Activated T-helper 2 cell treated with anti-CD3 and anti-CD28 coated beads, Interferon-gamma antibody, Interleukin-2, Interleukin-4, amounts not matched to agents 10 μg/mL and 5 μg/mL and 100 μg/mL, durations not matched to agents 14 hours and 24 hours and 36 hours (primary cell): ENCODE results near the gene RBM19. TPM values are rescaled to one million over a fixed set of nuclear protein-coding genes. Genes with fewer than 3 reads are reported as not detected.
"Not testable (repeated sequence)": the region's sequence is repeated elsewhere in the genome, so short reads cannot be mapped to it uniquely, and the experiment has no call there.

Experiments used
- DNase-seq: peaks from one replicate; pipeline ENCODE4 v3.0.0; 2021; ENCODE audit warnings: low spot score
- H3K27ac Mint-ChIP-seq: one replicate; pipeline ENCODE4 v1.8.0; 2021; ENCODE audit warnings: mixed read lengths
- H3K27me3 Mint-ChIP-seq: one replicate; pipeline ENCODE4 v1.8.0; 2021; ENCODE audit warnings: low read depth, mixed read lengths
- H3K36me3 Mint-ChIP-seq: one replicate; pipeline ENCODE4 v1.8.0; 2021; ENCODE audit warnings: low read depth, mixed read lengths
- H3K4me1 Mint-ChIP-seq: one replicate; pipeline ENCODE4 v1.8.0; 2021; ENCODE audit warnings: low read depth, mixed read lengths
- H3K4me3 Mint-ChIP-seq: one replicate; pipeline ENCODE4 v1.8.0; 2021; ENCODE audit warnings: low read depth, mild to moderate bottlenecking, moderate library complexity, mixed read lengths
- H3K9me3 Mint-ChIP-seq: one replicate; pipeline ENCODE4 v1.8.0; 2021; ENCODE audit warnings: mixed read lengths
- intact Hi-C: fragments of 100-400 bp; cut with micrococcal nuclease; formaldehyde crosslinking; loops from one replicate; pipeline ENCODE4 v1.15.1; 2023
- total RNA-seq: library from RNA; stranded (reverse); gene quantifications from 2 replicates; pipeline ENCODE4 v1.2.3, GENCODE V29; 2022

RBM19 gene
- total RNA-seq, 1 donor from 2014 or later: 96.8 TPM

- no peak for DNase-seq
- H3K27me3 Mint-ChIP-seq: no peaks in the 10 kb centered on the region
- no peaks in the 10 kb centered on the region for H3K9me3 Mint-ChIP-seq
- H3K27ac Mint-ChIP-seq: no peak overlapping the region
- peaks cover 1% of the 10 kb centered on the region for H3K4me1 Mint-ChIP-seq
- no peak overlapping the region for H3K4me3 Mint-ChIP-seq
- H3K36me3 Mint-ChIP-seq: peaks cover 54% of the 10 kb centered on the region
- intact Hi-C loops: no loop called here
Observed at GRCh38 chr12:113908584-113909100, 57.5 kb downstream of the RBM19 start.

GRCh38 chr12:113907446-113908180 lies 58.5 kb downstream of the RBM19 start:
- H3K36me3 Mint-ChIP-seq: peaks cover 59% of the 10 kb centered on the region
- H3K4me3 Mint-ChIP-seq: no peak overlapping the region
- DNase-seq: no peak
- intact Hi-C loops: no loop called here
- H3K9me3 Mint-ChIP-seq: no peaks in the 10 kb centered on the region
- no peaks in the 10 kb centered on the region for H3K27me3 Mint-ChIP-seq
- no peak overlapping the region for H3K27ac Mint-ChIP-seq
- H3K4me1 Mint-ChIP-seq: peaks cover 7% of the 10 kb centered on the region

- no peak overlapping the region for H3K4me3 Mint-ChIP-seq
- DNase-seq: no peak
- peaks cover 59% of the 10 kb centered on the region for H3K36me3 Mint-ChIP-seq
- no peaks in the 10 kb centered on the region for H3K9me3 Mint-ChIP-seq
- H3K4me1 Mint-ChIP-seq: peaks cover 7% of the 10 kb centered on the region
- H3K27ac Mint-ChIP-seq: no peak overlapping the region
- H3K27me3 Mint-ChIP-seq: no peaks in the 10 kb centered on the region
- intact Hi-C loops: no loop called here
Observed at GRCh38 chr12:113906411-113907200, 59.5 kb downstream of the RBM19 start.

- no peak overlapping the region for H3K4me3 Mint-ChIP-seq
- DNase-seq: no peak
- H3K27ac Mint-ChIP-seq: no peak overlapping the region
- H3K9me3 Mint-ChIP-seq: no peaks in the 10 kb centered on the region
- intact Hi-C loops: no loop called here
- peaks cover 7% of the 10 kb centered on the region for H3K4me1 Mint-ChIP-seq
- H3K27me3 Mint-ChIP-seq: no peaks in the 10 kb centered on the region
- H3K36me3 Mint-ChIP-seq: peaks cover 54% of the 10 kb centered on the region
Observed at GRCh38 chr12:113905829-113906228, 60.3 kb downstream of the RBM19 start.

- peak overlapping the region; percentile 76 for H3K27ac Mint-ChIP-seq
- intact Hi-C loops: no loop called here
- H3K4me1 Mint-ChIP-seq: peaks cover 7% of the 10 kb centered on the region
- H3K27me3 Mint-ChIP-seq: no peaks in the 10 kb centered on the region
- H3K9me3 Mint-ChIP-seq: no peaks in the 10 kb centered on the region
- no peak for DNase-seq
- peaks cover 48% of the 10 kb centered on the region for H3K36me3 Mint-ChIP-seq
- no peak overlapping the region for H3K4me3 Mint-ChIP-seq
Observed at GRCh38 chr12:113903381-113903863, 62.7 kb downstream of the RBM19 start.

- DNase-seq, H3K27me3 Mint-ChIP-seq, H3K4me1 Mint-ChIP-seq, H3K9me3 Mint-ChIP-seq, H3K27ac Mint-ChIP-seq, H3K4me3 Mint-ChIP-seq, intact Hi-C loops: not testable (repeated sequence)
- H3K36me3 Mint-ChIP-seq: peaks cover 44% of the 10 kb centered on the region
Observed at GRCh38 chr12:113901319-113901718, 64.8 kb downstream of the RBM19 start.

GRCh38 chr12:113900716-113901115 lies 65.4 kb downstream of the RBM19 start:
- H3K4me1 Mint-ChIP-seq: peaks cover 7% of the 10 kb centered on the region
- H3K9me3 Mint-ChIP-seq: no peaks in the 10 kb centered on the region
- intact Hi-C loops: no loop called here
- no peak for DNase-seq
- H3K27ac Mint-ChIP-seq: no peak overlapping the region
- no peaks in the 10 kb centered on the region for H3K27me3 Mint-ChIP-seq
- H3K4me3 Mint-ChIP-seq: no peak overlapping the region
- H3K36me3 Mint-ChIP-seq: peaks cover 38% of the 10 kb centered on the region

- H3K9me3 Mint-ChIP-seq: no peaks in the 10 kb centered on the region
- peaks cover 7% of the 10 kb centered on the region for H3K4me1 Mint-ChIP-seq
- H3K36me3 Mint-ChIP-seq: peaks cover 34% of the 10 kb centered on the region
- no peak overlapping the region for H3K4me3 Mint-ChIP-seq
- intact Hi-C loops: no loop called here
- no peak overlapping the region for H3K27ac Mint-ChIP-seq
- no peak for DNase-seq
- no peaks in the 10 kb centered on the region for H3K27me3 Mint-ChIP-seq
Observed at GRCh38 chr12:113899561-113900471, 66.3 kb downstream of the RBM19 start.

- Mint-ChIP-seq H3K4me3 (no peak overlapping the region), H3K36me3 (peaks cover 27% of the 10 kb centered on the region), H3K9me3 (no peaks in the 10 kb centered on the region), H3K27ac (no peak overlapping the region), H3K27me3 (no peaks in the 10 kb centered on the region), H3K4me1 (peaks cover 7% of the 10 kb centered on the region)
- intact Hi-C loops: no loop called here
- DNase-seq: no peak
Observed at GRCh38 chr12:113899042-113899560, 67.0 kb downstream of the RBM19 start.

GRCh38 chr12:113898466-113898865 lies 67.7 kb downstream of the RBM19 start:
- intact Hi-C loops: no loop called here
- DNase-seq: no peak
- peaks cover 5% of the 10 kb centered on the region for H3K4me1 Mint-ChIP-seq
- H3K36me3 Mint-ChIP-seq: peaks cover 23% of the 10 kb centered on the region
- no peaks in the 10 kb centered on the region for H3K9me3 Mint-ChIP-seq
- no peak overlapping the region for H3K27ac Mint-ChIP-seq
- no peaks in the 10 kb centered on the region for H3K27me3 Mint-ChIP-seq
- H3K4me3 Mint-ChIP-seq: no peak overlapping the region

- no peak overlapping the region for H3K4me3 Mint-ChIP-seq
- no peak for DNase-seq
- peaks cover 15% of the 10 kb centered on the region for H3K36me3 Mint-ChIP-seq
- intact Hi-C loops: no loop called here
- no peak overlapping the region for H3K27ac Mint-ChIP-seq
- no peaks in the 10 kb centered on the region for H3K9me3 Mint-ChIP-seq
- H3K27me3 Mint-ChIP-seq: no peaks in the 10 kb centered on the region
- peaks cover 1% of the 10 kb centered on the region for H3K4me1 Mint-ChIP-seq
Observed at GRCh38 chr12:113897406-113897805, 68.7 kb downstream of the RBM19 start.

GRCh38 chr12:113896841-113897240 lies 69.3 kb downstream of the RBM19 start:
- Mint-ChIP-seq H3K9me3 (no peaks in the 10 kb centered on the region), H3K27ac (no peak overlapping the region), H3K4me3 (no peak overlapping the region), H3K27me3 (no peaks in the 10 kb centered on the region), H3K4me1 (peaks cover 6% of the 10 kb centered on the region), H3K36me3 (peaks cover 15% of the 10 kb centered on the region)
- intact Hi-C loops: no loop called here
- DNase-seq: no peak
